Panc1 (cell line): Measurements from ENCODE around the gene ATXN2. TPM values are rescaled to one million over a fixed set of nuclear protein-coding genes. Genes with fewer than 3 reads are reported as not detected.

ENCODE experiments used
- ATAC-seq: fragments of 200-7000 bp; cut with Tn5 transposase; 2 replicates; pipeline ENCODE4 v1.9.1; 2020; ENCODE audit warnings: mild to moderate bottlenecking, moderate library complexity
- BruUV-seq: library from RNA; stranded (reverse); fragments of 400-500 nt; replicated peaks from 2 replicates; lab custom pipeline; 2021; lab: Mats Ljungman, UMichigan
- CTCF ChIA-PET: fragments of 300-600 bp; sonication (Branson Sonifier 250); formaldehyde crosslinking; loops from one replicate; lab custom pipeline; 2022; ENCODE audit warnings: antibody characterized with exemption; lab: Charles Lee
- POLR2A ChIA-PET: fragments of 300-600 bp; sonication (Branson Sonifier 250); formaldehyde crosslinking; loops from one replicate; lab custom pipeline; 2022; ENCODE audit warnings: antibody characterized with exemption; lab: Charles Lee
- DNase-seq: peaks from one replicate; pipeline ENCODE4 v3.0.0-alpha.2; 2010; ENCODE audit warnings: low read depth, low spot score
- H3K27ac ChIP-seq: 2 replicates; pipeline ENCODE4 v1.5.1; 2011; ENCODE audit warnings: mild to moderate bottlenecking, low read length, inconsistent platforms
- H3K27me3 ChIP-seq: fragments of 200-500 bp; sonication (Bioruptor generic); 2 replicates; pipeline ENCODE4 v1.6.0; 2014; ENCODE audit warnings: low read length, inconsistent platforms; ENCODE audit not compliant: control insufficient read depth, insufficient read depth
- H3K36me3 ChIP-seq: fragments of 200-500 bp; sonication (Bioruptor generic); 2 replicates; pipeline ENCODE4 v1.5.1; 2014; ENCODE audit warnings: inconsistent platforms, mild to moderate bottlenecking, low read length, moderate library complexity; ENCODE audit not compliant: control insufficient read depth, insufficient read depth
- H3K4me1 ChIP-seq: 2 replicates; pipeline ENCODE4 v1.5.1; 2011; ENCODE audit warnings: inconsistent platforms, mild to moderate bottlenecking, low read length, moderate library complexity; ENCODE audit not compliant: control insufficient read depth, insufficient read depth
- H3K4me3 ChIP-seq, 2 experiments: 2 replicates each; pipeline ENCODE4 v1.5.1; 2011 to 2012; ENCODE audit warnings: low read depth in 2 of 2, low read length in 2 of 2, mild to moderate bottlenecking in 2 of 2, inconsistent platforms in 1 of 2, moderate library complexity in 1 of 2
- H3K9me3 ChIP-seq: fragments of 200-500 bp; sonication (Bioruptor generic); 2 replicates; pipeline ENCODE4 v1.5.1; 2014; ENCODE audit warnings: low read depth, mild to moderate bottlenecking, inconsistent platforms, low read length, moderate library complexity; ENCODE audit not compliant: control insufficient read depth, insufficient read depth
- CTCF ChIP-seq: fragments of 450-650 bp; IDR thresholded peaks from 2 replicates; pipeline ENCODE4 v1.5.1; 2017; ENCODE audit warnings: mild to moderate bottlenecking
- POLR2AphosphoS5 ChIP-seq: IDR thresholded peaks from 2 replicates; pipeline ENCODE4 v1.6.1; 2012; ENCODE audit warnings: mild to moderate bottlenecking, low read depth, low read length, moderate library complexity
- REST ChIP-seq, 2 experiments: IDR thresholded peaks; 2 replicates each; pipeline ENCODE4 v1.6.1; 2011 to 2012; ENCODE audit warnings: low read depth in 2 of 2, control low read depth in 1 of 2, low read length in 1 of 2, mild to moderate bottlenecking in 1 of 2, moderate library complexity in 1 of 2; ENCODE audit not compliant: insufficient read depth in 1 of 2
- SIN3A ChIP-seq: IDR thresholded peaks from 2 replicates; pipeline ENCODE4 v1.6.1; 2012; ENCODE audit warnings: low read depth, mild to moderate bottlenecking, low read length, moderate library complexity, borderline replicate concordance; ENCODE audit not compliant: insufficient read depth
- TCF7L2 ChIP-seq: IDR thresholded peaks from 2 replicates; pipeline ENCODE4 v1.6.1; 2011; ENCODE audit warnings: mild to moderate bottlenecking, low read depth, low read length, inconsistent platforms
- in situ Hi-C: cut with HindIII; loops from 2 replicates; pipeline ENCODE4 v1.10.0; 2016; ENCODE audit warnings: low sequenced_read_pairs, low pct_unique_long_range_greater_than_20kb
- intact Hi-C: fragments of 100-400 bp; cut with micrococcal nuclease; formaldehyde crosslinking; loops from one replicate; pipeline ENCODE4 v1.10.0; 2022; ENCODE audit not compliant: unreplicated experiment
- total RNA-seq: library from RNA; stranded (reverse); gene quantifications from one replicate; pipeline ENCODE4 v1.2.1, GENCODE V29; 2021; ENCODE audit not compliant: unreplicated experiment

The ATXN2 gene
- total RNA-seq, 1 experiment from 2014 or later, result 77.6 TPM

GRCh38 chr12:111442301-111443045, 156.6 kb downstream of the ATXN2 start:
- H3K4me1 ChIP-seq, result peaks cover 70% of the 10 kb centered on the region
- H3K27ac ChIP-seq, result peak overlapping the region; percentile 60; the same call in 1 of the 2 replicates
- ChIA-PET POLR2A (interaction anchor here (0.5 kb wide), 1 partner anchor 45 kb away, joined by 8 read pairs; no protein-coding TSS in a partner anchor), CTCF (interaction anchor here (0.8 kb wide), 1 partner anchor 9 kb away, joined by 7 read pairs; no protein-coding TSS in a partner anchor)
- no peak for ATAC-seq
- H3K36me3 ChIP-seq, result no peaks in the 10 kb centered on the region
- no peaks in the 10 kb centered on the region for H3K9me3 ChIP-seq
- TF ChIP-seq POLR2AphosphoS5, result no peak
- TF ChIP-seq CTCF, result no peak
- no peak for TF ChIP-seq SIN3A
- TF ChIP-seq TCF7L2, result no peak
- TF ChIP-seq REST (IDR thresholded peaks at IDR 0.05; ENCODE audit: insufficient read depth in 1 of 2, low read depth in 2 of 2, low read length in 1 of 2), result no peak
- in situ Hi-C loops (no loop called here), intact Hi-C loops (no loop called here)
- BruUV-seq, result no TSS peak
- no peaks in the 10 kb centered on the region for H3K27me3 ChIP-seq
- DNase-seq, result no peak
- H3K4me3 ChIP-seq, result no peak overlapping the region

- CTCF ChIA-PET, result interaction anchor here (0.6 to 0.8 kb wide), 2 partner anchors 11 to 240 kb away, joined by 3 to 7 read pairs; no protein-coding TSS in a partner anchor
- POLR2A ChIA-PET, result no interaction called here
- H3K4me1 ChIP-seq, result peaks cover 69% of the 10 kb centered on the region
Observed at GRCh38 chr12:111441107-111441928, 157.8 kb downstream of the ATXN2 start.

More at GRCh38 chr12:111441107-111441928, 157.8 kb downstream of the ATXN2 start:
- intact Hi-C loops (no loop called here), in situ Hi-C loops (no loop called here)
- no peaks in the 10 kb centered on the region for H3K36me3 ChIP-seq
- H3K9me3 ChIP-seq, result no peaks in the 10 kb centered on the region
- ATAC-seq (no peak), DNase-seq (no peak)
- TF ChIP-seq POLR2AphosphoS5, result no peak; the same call in 1 of the 2 replicates
- no peaks in the 10 kb centered on the region for H3K27me3 ChIP-seq
- no peak overlapping the region for H3K27ac ChIP-seq
- no TSS peak for BruUV-seq
- no peak overlapping the region for H3K4me3 ChIP-seq
